ENCODE data around the gene CLASP1.
"Not testable (repeated sequence)": the region's sequence is repeated elsewhere in the genome, so short reads cannot be mapped to it uniquely, and the experiment has no call there.

DNA sequence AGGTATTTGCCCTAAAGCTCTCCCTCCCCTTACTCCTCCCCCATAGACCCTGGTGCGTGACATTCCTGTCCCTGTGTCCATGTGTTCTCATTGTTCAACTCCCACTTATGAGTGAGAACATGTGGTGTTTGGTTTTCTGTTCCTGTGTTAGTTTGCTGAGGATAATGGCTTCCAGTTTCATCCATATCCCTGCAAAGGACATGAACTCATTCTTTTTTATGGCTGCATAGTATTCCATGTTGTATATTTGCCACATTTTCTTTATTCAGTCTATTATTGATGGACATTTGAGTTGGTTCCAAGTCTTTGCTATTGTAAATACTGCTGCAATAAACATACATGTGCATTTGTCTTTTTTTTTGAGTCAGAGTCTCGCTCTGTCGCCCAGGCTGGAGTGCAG, 41.3 kb upstream of the CLASP1 start:
- not testable (repeated sequence) for TF ChIP-seq POLR2A, CTCF (IDR thresholded peaks at IDR 0.05)
